Activated CD8-positive, alpha-beta T cell treated with anti-CD3 and anti-CD28 coated beads for 36 hours (primary cell): ENCODE results near the gene TCFL5. TPM values are rescaled to one million over a fixed set of nuclear protein-coding genes. Genes with fewer than 3 reads are reported as not detected.

Experiments used
- ATAC-seq: fragments of 200-7000 bp; cut with Tn5 transposase; one replicate; pipeline ENCODE4 v1.10.0; 2021; ENCODE audit warnings: mild to moderate bottlenecking, moderate library complexity
- CTCF ChIA-PET: fragments of 350-600 bp; sonication (Branson Sonifier 250); formaldehyde crosslinking; loops from one replicate; lab custom pipeline; 2021; ENCODE audit warnings: antibody characterized with exemption; lab: Charles Lee
- POLR2A ChIA-PET: fragments of 350-600 bp; sonication (Branson Sonifier 250); formaldehyde crosslinking; loops from one replicate; lab custom pipeline; 2021; ENCODE audit warnings: antibody characterized with exemption; lab: Charles Lee
- DNase-seq: peaks from one replicate; pipeline ENCODE4 v3.0.0-alpha.2; 2020
- H3K27ac Mint-ChIP-seq: one replicate; pipeline ENCODE4 v1.8.0; 2021; ENCODE audit warnings: mild to moderate bottlenecking, mixed read lengths
- H3K27me3 Mint-ChIP-seq: one replicate; pipeline ENCODE4 v1.8.0; 2021; ENCODE audit warnings: mixed read lengths
- H3K36me3 Mint-ChIP-seq: one replicate; pipeline ENCODE4 v1.8.0; 2021; ENCODE audit warnings: low read depth, mixed read lengths
- H3K4me1 Mint-ChIP-seq: one replicate; pipeline ENCODE4 v1.8.0; 2021; ENCODE audit warnings: low read depth, mixed read lengths
- H3K4me3 Mint-ChIP-seq: one replicate; pipeline ENCODE4 v1.8.0; 2021; ENCODE audit warnings: mild to moderate bottlenecking, moderate library complexity, mixed read lengths
- H3K9me3 Mint-ChIP-seq: one replicate; pipeline ENCODE4 v1.8.0; 2021; ENCODE audit warnings: mixed read lengths
- intact Hi-C: fragments of 100-400 bp; cut with micrococcal nuclease; formaldehyde crosslinking; loops from one replicate; pipeline ENCODE4 v1.10.0; 2022
- total RNA-seq, 2 experiments: library from RNA; stranded (reverse); gene quantifications; one replicate each; pipeline ENCODE4 v1.2.3, GENCODE V29; 2021
- TF ChIP-seq, protein P1 (sequence below): fragments of 200-600 bp; IDR thresholded peaks from one replicate; pipeline ENCODE4 v1.8.0; 2022; ENCODE audit warnings: antibody characterized with exemption, mild to moderate bottlenecking

The TCFL5 gene
- total RNA-seq, 2 experiments from 2014 or later = 7.5 to 7.6 TPM

DNA sequence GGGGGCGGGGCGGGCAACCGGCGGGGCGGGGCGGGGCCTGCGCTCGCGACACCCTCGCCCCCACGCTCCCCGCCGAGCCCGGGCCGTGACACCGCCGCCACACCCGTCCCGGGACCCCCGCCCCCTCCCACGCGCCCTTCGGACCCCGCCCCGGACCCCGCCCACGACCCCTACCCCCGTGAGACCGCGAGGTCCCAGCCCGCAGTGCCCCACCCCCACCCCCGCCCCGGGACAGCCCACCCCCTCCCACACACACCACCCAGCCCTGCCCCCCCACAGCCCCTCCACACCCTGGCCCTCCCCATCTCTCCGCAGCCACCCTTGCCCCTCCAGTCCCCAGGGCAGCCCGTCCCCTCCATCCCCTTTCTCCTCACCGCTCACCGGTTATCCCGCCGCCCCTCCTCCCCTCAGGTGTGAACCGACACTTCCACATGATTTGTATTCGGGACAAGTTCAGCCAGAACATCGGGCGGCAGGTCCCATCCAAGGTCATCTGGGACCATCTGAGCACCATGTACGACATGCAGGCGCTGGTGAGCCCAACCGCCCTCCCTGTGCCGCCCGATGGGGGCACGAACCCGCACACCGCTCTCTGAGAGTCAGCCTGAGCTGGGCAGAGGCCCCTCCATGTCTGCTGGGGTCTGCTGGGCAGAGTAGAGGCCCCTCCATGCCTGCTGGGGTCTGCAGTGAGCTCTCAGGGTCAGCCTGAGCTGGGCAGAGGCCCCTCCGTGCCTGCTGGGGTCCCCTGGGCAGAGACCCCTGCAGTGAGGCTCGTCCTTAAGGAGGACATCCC, 64.7 kb downstream of the TCFL5 start:
- intact Hi-C loops = loop anchor here (10.0 kb wide), 1 partner anchor 142 kb away; no protein-coding TSS in a partner anchor
- no peaks in the 10 kb centered on the region for H3K27me3 Mint-ChIP-seq
- H3K4me1 Mint-ChIP-seq = peaks cover 26% of the 10 kb centered on the region
- H3K27ac Mint-ChIP-seq = peak overlapping the region; percentile 85
- peaks cover 29% of the 10 kb centered on the region for H3K36me3 Mint-ChIP-seq
- no peaks in the 10 kb centered on the region for H3K9me3 Mint-ChIP-seq
- TF ChIP-seq, protein P1, sequence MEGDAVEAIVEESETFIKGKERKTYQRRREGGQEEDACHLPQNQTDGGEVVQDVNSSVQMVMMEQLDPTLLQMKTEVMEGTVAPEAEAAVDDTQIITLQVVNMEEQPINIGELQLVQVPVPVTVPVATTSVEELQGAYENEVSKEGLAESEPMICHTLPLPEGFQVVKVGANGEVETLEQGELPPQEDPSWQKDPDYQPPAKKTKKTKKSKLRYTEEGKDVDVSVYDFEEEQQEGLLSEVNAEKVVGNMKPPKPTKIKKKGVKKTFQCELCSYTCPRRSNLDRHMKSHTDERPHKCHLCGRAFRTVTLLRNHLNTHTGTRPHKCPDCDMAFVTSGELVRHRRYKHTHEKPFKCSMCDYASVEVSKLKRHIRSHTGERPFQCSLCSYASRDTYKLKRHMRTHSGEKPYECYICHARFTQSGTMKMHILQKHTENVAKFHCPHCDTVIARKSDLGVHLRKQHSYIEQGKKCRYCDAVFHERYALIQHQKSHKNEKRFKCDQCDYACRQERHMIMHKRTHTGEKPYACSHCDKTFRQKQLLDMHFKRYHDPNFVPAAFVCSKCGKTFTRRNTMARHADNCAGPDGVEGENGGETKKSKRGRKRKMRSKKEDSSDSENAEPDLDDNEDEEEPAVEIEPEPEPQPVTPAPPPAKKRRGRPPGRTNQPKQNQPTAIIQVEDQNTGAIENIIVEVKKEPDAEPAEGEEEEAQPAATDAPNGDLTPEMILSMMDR = no peak
- peak overlapping the region; percentile 80 for H3K4me3 Mint-ChIP-seq
- ChIA-PET CTCF (interaction anchor here (0.9 to 4.7 kb wide), 5 partner anchors 12 to 196 kb away, joined by 3 to 33 read pairs (median 3); partner anchors contain the start of gene TCFL5), POLR2A (interaction anchor here (0.7 to 3.6 kb wide), 3 partner anchors 9 to 154 kb away, joined by 3 to 11 read pairs (median 7); partner anchors contain the start of gene SLCO4A1)
- ATAC-seq = no peak
- DNase-seq = peak; percentile 12

DNA sequence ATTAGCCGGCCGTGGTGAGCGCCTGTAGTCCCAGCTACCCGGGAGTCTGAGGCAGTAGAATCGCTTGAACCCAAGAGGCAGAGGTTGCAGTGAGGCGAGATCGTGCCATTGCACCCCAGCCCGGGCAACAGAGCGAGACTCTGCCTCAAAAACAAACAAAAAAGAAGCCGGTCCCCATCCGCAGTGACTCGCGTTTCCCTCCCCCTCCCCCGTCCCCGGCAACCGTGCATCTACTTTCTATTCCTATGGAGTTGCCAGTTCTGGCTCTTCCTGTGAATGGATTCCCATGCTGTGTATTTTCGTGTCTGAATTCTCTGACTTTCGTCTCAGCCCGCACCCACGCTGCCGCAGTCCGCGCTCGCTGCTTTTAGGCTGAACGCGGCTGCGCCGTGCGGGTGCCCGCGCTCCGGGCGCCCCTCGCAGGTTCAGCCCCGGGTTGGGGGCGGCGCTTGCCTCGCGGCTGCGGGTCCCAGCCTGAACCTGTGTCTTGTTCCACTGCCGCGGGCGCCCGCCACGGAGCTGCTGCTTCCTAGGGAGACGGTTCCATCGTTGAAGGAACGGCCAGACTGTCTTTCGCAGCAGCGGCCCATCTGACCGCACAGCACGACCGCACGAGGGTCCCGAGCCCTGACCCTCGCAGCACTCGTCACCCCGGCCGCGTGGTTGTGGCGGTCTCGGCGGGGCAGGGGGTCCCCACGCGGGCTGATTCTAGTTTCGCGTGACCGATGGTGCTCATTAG, 66.4 kb downstream of the TCFL5 start:
- Mint-ChIP-seq H3K36me3 (peaks cover 25% of the 10 kb centered on the region), H3K27ac (peak overlapping the region; percentile 91), H3K9me3 (no peaks in the 10 kb centered on the region), H3K4me3 (peak overlapping the region; percentile 83), H3K4me1 (peaks cover 34% of the 10 kb centered on the region), H3K27me3 (no peaks in the 10 kb centered on the region)
- TF ChIP-seq, protein P1 = no peak
- ChIA-PET POLR2A (interaction anchor here (0.8 to 3.6 kb wide), 7 partner anchors 9 to 177 kb away, joined by 3 to 12 read pairs (median 7); partner anchors contain the start of gene SLCO4A1), CTCF (interaction anchor here (0.9 to 4.7 kb wide), 5 partner anchors 9 to 179 kb away, joined by 3 to 33 read pairs (median 3); no protein-coding TSS in a partner anchor)
- intact Hi-C loops = loop anchor here (10.0 kb wide), 1 partner anchor 140 kb away; no protein-coding TSS in a partner anchor
- DNase-seq (peak; percentile 83), ATAC-seq (peak; percentile 12)

DNA sequence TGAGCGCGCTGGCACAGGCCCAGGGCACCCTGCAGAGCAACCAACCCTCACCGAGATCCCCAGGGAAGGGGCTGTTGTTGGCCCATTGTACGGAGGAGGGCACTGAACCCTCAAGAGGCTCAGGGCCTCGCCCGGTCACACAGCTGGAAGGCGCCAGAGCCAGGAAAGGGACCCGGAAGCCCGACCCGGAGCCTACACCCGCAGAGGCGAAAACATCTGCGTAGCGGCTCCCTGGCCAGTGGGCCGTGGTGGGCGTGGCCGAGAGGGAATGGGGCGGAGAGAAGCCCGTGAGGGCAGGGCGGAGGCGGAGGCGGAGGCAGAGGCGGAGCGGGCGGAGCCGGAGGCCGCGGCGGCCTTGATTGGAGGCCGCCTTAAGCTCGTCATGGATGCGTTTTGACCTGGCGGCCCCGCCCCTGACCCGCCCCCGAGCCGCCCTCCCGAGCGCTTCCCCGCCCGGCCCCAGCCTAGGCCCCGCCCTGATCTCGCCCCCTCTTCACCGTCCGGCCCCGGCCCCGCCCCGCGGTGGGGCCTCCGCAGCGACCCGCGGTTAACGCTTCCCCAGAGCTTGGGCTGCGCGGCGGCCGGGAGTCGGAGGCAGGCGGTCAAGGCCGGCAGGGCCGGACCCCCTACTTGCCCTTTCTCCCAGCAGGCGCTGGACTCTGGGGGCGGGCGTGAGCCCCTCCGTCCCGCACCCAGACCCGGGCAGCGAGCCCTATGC, 67.5 kb downstream of the TCFL5 start:
- peak overlapping the region; percentile 83 for H3K4me3 Mint-ChIP-seq
- DNase-seq = peak; percentile 97
- intact Hi-C loops = loop anchor here (5.0 to 10.0 kb wide), 2 partner anchors 139 to 292 kb away; no protein-coding TSS in a partner anchor
- TF ChIP-seq, protein P1 = no peak
- ATAC-seq = peak; percentile 82
- no peaks in the 10 kb centered on the region for H3K27me3 Mint-ChIP-seq
- H3K27ac Mint-ChIP-seq = peak overlapping the region; percentile 91
- ChIA-PET POLR2A (interaction anchor here (1.0 to 3.6 kb wide), 6 partner anchors 10 to 178 kb away, joined by 3 to 12 read pairs (median 8); partner anchors contain the start of gene SLCO4A1), CTCF (interaction anchor here (0.9 to 4.7 kb wide), 6 partner anchors 10 to 176 kb away, joined by 3 to 33 read pairs (median 4); partner anchors contain the start of gene SLCO4A1)
- H3K9me3 Mint-ChIP-seq = no peaks in the 10 kb centered on the region
- H3K4me1 Mint-ChIP-seq = peaks cover 34% of the 10 kb centered on the region
- peaks cover 16% of the 10 kb centered on the region for H3K36me3 Mint-ChIP-seq

DNA sequence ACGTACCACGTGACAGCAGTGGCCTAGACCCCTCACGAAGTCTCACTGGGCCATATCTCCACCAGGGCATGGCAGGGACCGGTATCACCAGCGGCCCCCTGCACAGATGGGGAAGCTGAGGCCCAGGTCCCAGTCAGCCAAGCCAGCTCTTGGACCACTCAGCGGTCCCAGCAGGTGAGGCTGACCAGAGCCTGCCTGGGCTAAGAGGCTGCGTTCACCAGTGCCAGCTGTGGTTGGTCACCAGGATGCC, 67.9 kb downstream of the TCFL5 start:
- POLR2A ChIA-PET = interaction anchor here (1.7 to 3.6 kb wide), 3 partner anchors 14 to 169 kb away, joined by 7 to 11 read pairs (median 9); partner anchors contain the start of gene SLCO4A1

More for the DNA sequence above, 67.9 kb downstream of the TCFL5 start:
- CTCF ChIA-PET = interaction anchor here (1.0 to 4.7 kb wide), 4 partner anchors 15 to 170 kb away, joined by 3 to 33 read pairs (median 4); partner anchors contain the start of gene SLCO4A1
- DNase-seq (no peak), ATAC-seq (no peak)
- TF ChIP-seq, protein P1 = no peak
- Mint-ChIP-seq H3K9me3 (no peaks in the 10 kb centered on the region), H3K27ac (peak overlapping the region; percentile 87), H3K4me1 (peaks cover 34% of the 10 kb centered on the region), H3K4me3 (peak overlapping the region; percentile 65), H3K27me3 (no peaks in the 10 kb centered on the region), H3K36me3 (peaks cover 14% of the 10 kb centered on the region)
- intact Hi-C loops = loop anchor here (5.0 to 10.0 kb wide), 2 partner anchors 139 to 291 kb away; no protein-coding TSS in a partner anchor
